Subcutaneous adipose tissue (tissue), 4 donors: ENCODE results near the gene TAS2R4. TPM values are rescaled to one million over a fixed set of nuclear protein-coding genes. Genes with fewer than 3 reads are reported as not detected.

ENCODE experiments used
- total RNA-seq, 4 donors: library from RNA; depleted of rRNA; stranded (reverse); fragments of >200 nt; gene quantifications; one replicate each; pipeline ENCODE4 v1.1.0, GENCODE V29; 2016
- TF ChIP-seq, protein P1 (sequence below): fragments of 450-650 bp; IDR thresholded peaks from one replicate; pipeline ENCODE4 v1.5.1; 2016; ENCODE audit warnings: low read depth, mild to moderate bottlenecking, control low read depth, antibody characterized with exemption, moderate library complexity

Gene TAS2R4
- 1 to 10 TPM in 3 of 4 donors, under 1 TPM in 1; 0.51 to 3.8 (median 2.1) TPM for total RNA-seq

GRCh38 chr7:141776374-141776773 lies at the start of gene TAS2R4:
Gene TAS2R4 (plus strand): TSS chr7:141776674. CDS start chr7:141778489, 1,815 bp downstream.
- TF ChIP-seq, protein P1, sequence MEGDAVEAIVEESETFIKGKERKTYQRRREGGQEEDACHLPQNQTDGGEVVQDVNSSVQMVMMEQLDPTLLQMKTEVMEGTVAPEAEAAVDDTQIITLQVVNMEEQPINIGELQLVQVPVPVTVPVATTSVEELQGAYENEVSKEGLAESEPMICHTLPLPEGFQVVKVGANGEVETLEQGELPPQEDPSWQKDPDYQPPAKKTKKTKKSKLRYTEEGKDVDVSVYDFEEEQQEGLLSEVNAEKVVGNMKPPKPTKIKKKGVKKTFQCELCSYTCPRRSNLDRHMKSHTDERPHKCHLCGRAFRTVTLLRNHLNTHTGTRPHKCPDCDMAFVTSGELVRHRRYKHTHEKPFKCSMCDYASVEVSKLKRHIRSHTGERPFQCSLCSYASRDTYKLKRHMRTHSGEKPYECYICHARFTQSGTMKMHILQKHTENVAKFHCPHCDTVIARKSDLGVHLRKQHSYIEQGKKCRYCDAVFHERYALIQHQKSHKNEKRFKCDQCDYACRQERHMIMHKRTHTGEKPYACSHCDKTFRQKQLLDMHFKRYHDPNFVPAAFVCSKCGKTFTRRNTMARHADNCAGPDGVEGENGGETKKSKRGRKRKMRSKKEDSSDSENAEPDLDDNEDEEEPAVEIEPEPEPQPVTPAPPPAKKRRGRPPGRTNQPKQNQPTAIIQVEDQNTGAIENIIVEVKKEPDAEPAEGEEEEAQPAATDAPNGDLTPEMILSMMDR, result no peak

GRCh38 chr7:141729020-141729419 lies 47.5 kb upstream of the TAS2R4 start:
- TF ChIP-seq, protein P1, result no peak

GRCh38 chr7:141731476-141732149 lies 44.9 kb upstream of the TAS2R4 start:
- TF ChIP-seq, protein P1, result no peak

DNA sequence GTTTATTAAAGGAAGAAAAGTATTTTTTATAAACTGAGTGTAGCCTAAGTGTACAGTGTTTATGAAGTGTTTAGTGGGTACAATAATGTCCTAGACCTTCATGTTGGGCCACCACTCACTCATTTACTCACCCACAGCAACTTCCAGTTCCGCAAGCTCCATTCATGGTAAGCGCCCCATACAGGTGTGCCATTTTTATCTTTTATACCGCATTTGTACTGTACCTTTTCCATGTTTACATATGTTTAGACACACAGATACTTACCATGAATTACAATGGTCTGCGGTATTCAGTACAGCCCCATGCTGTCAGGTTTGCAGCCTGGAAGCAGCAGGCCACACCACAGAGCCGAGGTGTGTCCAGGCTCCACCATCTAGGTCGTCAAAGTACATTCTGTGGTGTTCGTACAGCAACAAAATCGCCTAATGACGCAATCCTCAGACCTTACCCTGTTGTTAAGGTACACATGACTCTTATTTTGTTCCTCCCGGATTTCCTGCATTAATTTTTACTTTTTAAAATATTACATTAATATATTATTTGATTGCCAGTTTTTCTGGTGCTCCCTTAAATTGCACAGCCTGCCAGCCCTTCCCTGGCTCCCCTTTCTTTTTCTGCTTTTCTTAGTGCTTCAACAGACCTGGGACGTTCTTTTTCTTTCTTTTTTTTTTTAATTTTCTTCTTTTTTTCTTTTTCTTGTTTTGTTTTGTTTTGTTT lies 39.2 kb upstream of the TAS2R4 start:
- TF ChIP-seq, protein P1, result no peak

GRCh38 chr7:141737836-141738591 lies 38.5 kb upstream of the TAS2R4 start, which contains the start of gene SSBP1:
Gene SSBP1 (plus strand): TSS chr7:141738358. CDS start chr7:141739167, 809 bp downstream.
- TF ChIP-seq, protein P1, result no peak

DNA sequence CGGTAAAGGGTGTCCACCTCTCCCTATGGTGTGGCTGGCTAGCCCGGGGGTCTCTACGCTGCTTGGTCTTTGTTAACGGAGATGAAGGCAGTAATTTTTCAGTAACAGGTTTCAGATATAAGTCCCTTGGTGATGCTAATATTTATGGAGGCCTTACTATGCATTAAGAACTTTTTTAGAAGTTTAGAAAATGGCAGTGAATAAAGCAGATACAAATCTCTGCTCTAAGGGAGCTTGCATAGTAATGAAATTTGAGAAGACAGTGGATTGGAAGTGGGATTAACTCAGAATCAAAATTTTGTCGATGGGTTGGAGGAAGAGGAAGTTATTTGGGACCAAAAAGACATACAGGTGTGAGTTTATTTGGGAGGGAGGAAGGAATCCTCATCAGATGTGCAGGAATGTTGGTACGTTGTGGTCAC lies 37.9 kb upstream of the TAS2R4 start:
- TF ChIP-seq, protein P1, result no peak

DNA sequence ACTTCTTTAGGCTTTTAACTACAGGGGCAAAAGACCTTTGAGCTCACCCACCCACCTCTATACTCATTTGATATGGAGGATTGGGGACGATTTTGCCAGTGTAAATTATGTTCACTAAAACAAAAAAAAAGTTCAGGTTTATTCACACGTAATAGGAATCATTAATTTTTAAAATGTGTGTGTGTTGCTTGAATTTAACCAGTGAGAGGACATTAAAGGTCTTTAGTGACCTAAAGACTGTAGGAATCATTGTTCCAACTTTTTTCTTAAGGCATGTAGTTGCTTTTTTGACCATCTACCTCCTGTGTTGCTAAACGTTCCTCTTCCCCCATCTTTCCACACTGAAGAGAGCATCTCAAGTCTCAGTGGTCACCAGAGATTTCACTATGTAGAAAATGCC lies 37.2 kb upstream of the TAS2R4 start:
- TF ChIP-seq, protein P1, result no peak
